ENCODE results near the gene FAM89A. TPM values are rescaled to one million over a fixed set of nuclear protein-coding genes. Genes with fewer than 3 reads are reported as not detected.

Gene FAM89A
- total and polyA plus RNA-seq, 2 of the 13 experiments (the other 11 are each of a cell fraction or from before 2014, with no cell fraction given): 0.35 to 0.44 TPM

DNA sequence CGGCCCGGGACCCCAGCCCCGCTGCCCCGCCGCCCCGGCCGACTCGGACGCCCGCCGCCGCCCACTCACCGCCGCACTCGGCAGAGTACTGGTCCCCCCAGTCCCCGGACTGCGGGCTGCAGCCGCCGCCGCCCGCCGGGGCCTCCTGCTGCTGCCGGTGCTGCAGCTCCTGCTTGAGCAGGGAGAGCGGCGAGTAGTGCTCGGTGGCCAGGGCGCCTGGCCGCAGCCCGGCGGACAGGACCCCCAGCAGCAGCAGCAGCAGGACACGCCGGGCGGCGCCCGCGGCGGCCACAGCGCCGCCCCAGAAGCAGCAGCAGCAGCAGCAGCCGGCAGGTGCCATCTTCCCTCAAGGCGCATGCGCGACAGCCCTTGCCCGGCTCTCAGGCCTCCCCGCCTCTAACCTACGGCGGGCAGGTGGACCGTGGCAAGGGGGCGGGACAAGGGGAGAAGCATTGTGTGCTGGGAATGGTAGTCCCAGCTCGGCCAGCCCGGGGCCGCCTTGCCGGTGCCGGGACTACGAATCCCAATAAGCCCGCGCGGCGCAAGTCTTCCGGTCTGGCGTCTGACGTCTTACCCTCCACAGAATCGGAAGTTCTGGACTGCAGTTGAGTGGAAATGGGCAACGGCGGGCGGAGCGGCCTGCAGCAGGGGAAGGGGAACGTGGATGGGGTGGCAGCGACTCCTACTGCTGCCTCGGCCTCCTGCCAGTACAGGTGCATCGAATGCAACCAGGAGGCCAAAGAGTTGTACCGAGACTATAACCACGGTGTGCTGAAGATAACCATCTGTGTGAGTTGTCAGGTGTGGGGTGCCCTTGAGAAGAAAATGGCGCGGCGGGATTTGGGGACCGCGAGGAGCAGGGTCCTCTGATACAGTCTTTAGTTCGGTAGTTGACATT, 61.3 kb downstream of the FAM89A start, which contains the start of the genes ARV1 and TTC13 (continued):
- TF ChIP-seq ZNF263 (CRISPR knock-in tag; IDR thresholded peaks at IDR 0.05) (no peak), ZNF577 (CRISPR knock-in tag; IDR thresholded peaks at IDR 0.05; ENCODE audit: borderline replicate concordance, low read depth) (no peak), REXO4 (CRISPR knock-in tag; IDR thresholded peaks at IDR 0.05; ENCODE audit: borderline replicate concordance) (no peak), GATA4 (IDR thresholded peaks at IDR 0.05; ENCODE audit: borderline replicate concordance, low read depth) (peak; percentile 45; the same call in 1 of the 2 replicates), SAP130 (CRISPR knock-in tag; IDR thresholded peaks at IDR 0.05; ENCODE audit: low read depth) (peak; percentile 95)
- TF ChIP-seq, protein P1, sequence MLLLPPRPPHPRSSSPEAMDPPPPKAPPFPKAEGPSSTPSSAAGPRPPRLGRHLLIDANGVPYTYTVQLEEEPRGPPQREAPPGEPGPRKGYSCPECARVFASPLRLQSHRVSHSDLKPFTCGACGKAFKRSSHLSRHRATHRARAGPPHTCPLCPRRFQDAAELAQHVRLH (CRISPR knock-in tag; IDR thresholded peaks at IDR 0.05; ENCODE audit: borderline replicate concordance, low read depth): peak; percentile 82; the same call in 1 of the 2 replicates
- TF ChIP-seq, protein P2, sequence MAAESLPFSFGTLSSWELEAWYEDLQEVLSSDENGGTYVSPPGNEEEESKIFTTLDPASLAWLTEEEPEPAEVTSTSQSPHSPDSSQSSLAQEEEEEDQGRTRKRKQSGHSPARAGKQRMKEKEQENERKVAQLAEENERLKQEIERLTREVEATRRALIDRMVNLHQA (CRISPR knock-in tag; IDR thresholded peaks at IDR 0.05): no peak
- TF ChIP-seq, protein P3, sequence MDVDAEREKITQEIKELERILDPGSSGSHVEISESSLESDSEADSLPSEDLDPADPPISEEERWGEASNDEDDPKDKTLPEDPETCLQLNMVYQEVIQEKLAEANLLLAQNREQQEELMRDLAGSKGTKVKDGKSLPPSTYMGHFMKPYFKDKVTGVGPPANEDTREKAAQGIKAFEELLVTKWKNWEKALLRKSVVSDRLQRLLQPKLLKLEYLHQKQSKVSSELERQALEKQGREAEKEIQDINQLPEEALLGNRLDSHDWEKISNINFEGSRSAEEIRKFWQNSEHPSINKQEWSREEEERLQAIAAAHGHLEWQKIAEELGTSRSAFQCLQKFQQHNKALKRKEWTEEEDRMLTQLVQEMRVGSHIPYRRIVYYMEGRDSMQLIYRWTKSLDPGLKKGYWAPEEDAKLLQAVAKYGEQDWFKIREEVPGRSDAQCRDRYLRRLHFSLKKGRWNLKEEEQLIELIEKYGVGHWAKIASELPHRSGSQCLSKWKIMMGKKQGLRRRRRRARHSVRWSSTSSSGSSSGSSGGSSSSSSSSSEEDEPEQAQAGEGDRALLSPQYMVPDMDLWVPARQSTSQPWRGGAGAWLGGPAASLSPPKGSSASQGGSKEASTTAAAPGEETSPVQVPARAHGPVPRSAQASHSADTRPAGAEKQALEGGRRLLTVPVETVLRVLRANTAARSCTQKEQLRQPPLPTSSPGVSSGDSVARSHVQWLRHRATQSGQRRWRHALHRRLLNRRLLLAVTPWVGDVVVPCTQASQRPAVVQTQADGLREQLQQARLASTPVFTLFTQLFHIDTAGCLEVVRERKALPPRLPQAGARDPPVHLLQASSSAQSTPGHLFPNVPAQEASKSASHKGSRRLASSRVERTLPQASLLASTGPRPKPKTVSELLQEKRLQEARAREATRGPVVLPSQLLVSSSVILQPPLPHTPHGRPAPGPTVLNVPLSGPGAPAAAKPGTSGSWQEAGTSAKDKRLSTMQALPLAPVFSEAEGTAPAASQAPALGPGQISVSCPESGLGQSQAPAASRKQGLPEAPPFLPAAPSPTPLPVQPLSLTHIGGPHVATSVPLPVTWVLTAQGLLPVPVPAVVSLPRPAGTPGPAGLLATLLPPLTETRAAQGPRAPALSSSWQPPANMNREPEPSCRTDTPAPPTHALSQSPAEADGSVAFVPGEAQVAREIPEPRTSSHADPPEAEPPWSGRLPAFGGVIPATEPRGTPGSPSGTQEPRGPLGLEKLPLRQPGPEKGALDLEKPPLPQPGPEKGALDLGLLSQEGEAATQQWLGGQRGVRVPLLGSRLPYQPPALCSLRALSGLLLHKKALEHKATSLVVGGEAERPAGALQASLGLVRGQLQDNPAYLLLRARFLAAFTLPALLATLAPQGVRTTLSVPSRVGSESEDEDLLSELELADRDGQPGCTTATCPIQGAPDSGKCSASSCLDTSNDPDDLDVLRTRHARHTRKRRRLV (CRISPR knock-in tag; IDR thresholded peaks at IDR 0.05): no peak
- TF ChIP-seq, protein P4, sequence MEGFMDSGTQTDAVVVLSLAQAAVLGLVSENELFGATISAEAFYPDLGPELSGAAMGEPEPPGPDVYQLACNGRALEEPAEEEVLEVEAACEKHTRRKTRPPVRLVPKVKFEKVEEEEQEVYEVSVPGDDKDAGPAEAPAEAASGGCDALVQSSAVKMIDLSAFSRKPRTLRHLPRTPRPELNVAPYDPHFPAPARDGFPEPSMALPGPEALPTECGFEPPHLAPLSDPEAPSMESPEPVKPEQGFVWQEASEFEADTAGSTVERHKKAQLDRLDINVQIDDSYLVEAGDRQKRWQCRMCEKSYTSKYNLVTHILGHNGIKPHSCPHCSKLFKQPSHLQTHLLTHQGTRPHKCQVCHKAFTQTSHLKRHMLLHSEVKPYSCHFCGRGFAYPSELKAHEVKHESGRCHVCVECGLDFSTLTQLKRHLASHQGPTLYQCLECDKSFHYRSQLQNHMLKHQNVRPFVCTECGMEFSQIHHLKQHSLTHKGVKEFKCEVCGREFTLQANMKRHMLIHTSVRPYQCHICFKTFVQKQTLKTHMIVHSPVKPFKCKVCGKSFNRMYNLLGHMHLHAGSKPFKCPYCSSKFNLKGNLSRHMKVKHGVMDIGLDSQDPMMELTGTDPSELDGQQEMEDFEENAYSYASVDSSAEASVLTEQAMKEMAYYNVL (CRISPR knock-in tag; IDR thresholded peaks at IDR 0.05; ENCODE audit: borderline replicate concordance): peak; percentile 79; the same call in 1 of the 2 replicates
- TF ChIP-seq, protein P5, sequence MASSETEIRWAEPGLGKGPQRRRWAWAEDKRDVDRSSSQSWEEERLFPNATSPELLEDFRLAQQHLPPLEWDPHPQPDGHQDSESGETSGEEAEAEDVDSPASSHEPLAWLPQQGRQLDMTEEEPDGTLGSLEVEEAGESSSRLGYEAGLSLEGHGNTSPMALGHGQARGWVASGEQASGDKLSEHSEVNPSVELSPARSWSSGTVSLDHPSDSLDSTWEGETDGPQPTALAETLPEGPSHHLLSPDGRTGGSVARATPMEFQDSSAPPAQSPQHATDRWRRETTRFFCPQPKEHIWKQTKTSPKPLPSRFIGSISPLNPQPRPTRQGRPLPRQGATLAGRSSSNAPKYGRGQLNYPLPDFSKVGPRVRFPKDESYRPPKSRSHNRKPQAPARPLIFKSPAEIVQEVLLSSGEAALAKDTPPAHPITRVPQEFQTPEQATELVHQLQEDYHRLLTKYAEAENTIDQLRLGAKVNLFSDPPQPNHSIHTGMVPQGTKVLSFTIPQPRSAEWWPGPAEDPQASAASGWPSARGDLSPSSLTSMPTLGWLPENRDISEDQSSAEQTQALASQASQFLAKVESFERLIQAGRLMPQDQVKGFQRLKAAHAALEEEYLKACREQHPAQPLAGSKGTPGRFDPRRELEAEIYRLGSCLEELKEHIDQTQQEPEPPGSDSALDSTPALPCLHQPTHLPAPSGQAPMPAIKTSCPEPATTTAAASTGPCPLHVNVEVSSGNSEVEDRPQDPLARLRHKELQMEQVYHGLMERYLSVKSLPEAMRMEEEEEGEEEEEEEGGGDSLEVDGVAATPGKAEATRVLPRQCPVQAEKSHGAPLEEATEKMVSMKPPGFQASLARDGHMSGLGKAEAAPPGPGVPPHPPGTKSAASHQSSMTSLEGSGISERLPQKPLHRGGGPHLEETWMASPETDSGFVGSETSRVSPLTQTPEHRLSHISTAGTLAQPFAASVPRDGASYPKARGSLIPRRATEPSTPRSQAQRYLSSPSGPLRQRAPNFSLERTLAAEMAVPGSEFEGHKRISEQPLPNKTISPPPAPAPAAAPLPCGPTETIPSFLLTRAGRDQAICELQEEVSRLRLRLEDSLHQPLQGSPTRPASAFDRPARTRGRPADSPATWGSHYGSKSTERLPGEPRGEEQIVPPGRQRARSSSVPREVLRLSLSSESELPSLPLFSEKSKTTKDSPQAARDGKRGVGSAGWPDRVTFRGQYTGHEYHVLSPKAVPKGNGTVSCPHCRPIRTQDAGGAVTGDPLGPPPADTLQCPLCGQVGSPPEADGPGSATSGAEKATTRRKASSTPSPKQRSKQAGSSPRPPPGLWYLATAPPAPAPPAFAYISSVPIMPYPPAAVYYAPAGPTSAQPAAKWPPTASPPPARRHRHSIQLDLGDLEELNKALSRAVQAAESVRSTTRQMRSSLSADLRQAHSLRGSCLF (CRISPR knock-in tag; IDR thresholded peaks at IDR 0.05; ENCODE audit: borderline replicate concordance): no peak
- TF ChIP-seq, protein P6, sequence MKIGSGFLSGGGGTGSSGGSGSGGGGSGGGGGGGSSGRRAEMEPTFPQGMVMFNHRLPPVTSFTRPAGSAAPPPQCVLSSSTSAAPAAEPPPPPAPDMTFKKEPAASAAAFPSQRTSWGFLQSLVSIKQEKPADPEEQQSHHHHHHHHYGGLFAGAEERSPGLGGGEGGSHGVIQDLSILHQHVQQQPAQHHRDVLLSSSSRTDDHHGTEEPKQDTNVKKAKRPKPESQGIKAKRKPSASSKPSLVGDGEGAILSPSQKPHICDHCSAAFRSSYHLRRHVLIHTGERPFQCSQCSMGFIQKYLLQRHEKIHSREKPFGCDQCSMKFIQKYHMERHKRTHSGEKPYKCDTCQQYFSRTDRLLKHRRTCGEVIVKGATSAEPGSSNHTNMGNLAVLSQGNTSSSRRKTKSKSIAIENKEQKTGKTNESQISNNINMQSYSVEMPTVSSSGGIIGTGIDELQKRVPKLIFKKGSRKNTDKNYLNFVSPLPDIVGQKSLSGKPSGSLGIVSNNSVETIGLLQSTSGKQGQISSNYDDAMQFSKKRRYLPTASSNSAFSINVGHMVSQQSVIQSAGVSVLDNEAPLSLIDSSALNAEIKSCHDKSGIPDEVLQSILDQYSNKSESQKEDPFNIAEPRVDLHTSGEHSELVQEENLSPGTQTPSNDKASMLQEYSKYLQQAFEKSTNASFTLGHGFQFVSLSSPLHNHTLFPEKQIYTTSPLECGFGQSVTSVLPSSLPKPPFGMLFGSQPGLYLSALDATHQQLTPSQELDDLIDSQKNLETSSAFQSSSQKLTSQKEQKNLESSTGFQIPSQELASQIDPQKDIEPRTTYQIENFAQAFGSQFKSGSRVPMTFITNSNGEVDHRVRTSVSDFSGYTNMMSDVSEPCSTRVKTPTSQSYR (CRISPR knock-in tag; IDR thresholded peaks at IDR 0.05; ENCODE audit: borderline replicate concordance): no peak

Measured in HepG2 (cell line).